ENCODE measurements around the gene IFFO2. TPM values are rescaled to one million over a fixed set of nuclear protein-coding genes. Genes with fewer than 3 reads are reported as not detected.

Gene IFFO2
- total and polyA plus RNA-seq, 2 of the 13 experiments (the other 11 are each of a cell fraction or from before 2014, with no cell fraction given) = 7.3 to 16.7 TPM

DNA sequence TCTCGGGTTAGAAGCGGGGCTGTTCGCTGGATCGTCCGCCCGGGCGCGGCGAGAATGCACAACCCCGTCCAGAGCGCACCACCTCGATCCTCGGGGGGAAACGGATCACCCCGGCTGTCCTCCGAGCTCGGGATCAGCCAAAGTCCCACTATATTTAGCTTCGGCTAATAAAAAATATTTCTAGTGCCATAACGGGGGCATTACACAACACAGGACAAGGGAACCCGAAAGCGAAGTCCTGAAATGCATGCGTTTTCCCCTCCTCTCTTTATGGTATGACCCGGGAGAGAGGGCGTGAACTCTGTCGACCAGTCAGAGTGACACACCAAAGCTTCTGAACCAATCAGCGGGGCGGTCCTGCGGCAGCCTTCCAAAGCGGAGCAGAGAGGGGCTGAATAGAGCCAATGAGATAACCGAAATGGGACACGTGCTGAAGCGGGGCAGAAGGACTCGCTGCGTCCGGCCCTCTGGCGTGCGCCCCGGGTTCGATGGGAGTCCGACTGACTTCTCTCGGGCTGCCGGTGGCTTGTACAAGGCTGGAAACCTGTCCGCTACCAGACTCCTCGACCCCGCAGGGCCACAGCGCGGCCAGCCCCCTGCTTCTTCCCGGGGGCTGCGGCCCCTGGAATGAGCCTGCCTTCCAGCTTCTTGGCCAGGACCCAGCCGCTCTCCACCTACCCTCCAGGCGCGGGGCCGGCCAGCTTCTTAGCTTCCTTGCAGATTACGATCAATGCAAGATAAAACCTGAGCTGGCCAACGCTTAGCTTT is 53.8 kb downstream of the IFFO2 start, which contains the start of gene ALDH4A1 (continued):
- TF ChIP-seq, protein P1, sequence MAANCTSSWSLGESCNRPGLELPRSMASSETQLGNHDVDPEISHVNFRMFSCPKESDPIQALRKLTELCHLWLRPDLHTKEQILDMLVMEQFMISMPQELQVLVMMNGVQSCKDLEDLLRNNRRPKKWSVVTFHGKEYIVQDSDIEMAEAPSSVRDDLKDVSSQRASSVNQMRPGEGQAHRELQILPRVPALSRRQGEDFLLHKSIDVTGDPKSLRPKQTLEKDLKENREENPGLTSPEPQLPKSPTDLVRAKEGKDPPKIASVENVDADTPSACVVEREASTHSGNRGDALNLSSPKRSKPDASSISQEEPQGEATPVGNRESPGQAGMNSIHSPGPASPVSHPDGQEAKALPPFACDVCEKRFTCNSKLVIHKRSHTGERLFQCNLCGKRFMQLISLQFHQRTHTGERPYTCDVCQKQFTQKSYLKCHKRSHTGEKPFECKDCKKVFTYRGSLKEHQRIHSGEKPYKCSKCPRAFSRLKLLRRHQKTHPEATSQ (CRISPR knock-in tag; IDR thresholded peaks at IDR 0.05; ENCODE audit: borderline replicate concordance) = no peak
- TF ChIP-seq NR2F2 (IDR thresholded peaks at IDR 0.05; ENCODE audit: borderline replicate concordance, low read depth) (no peak), ZNF768 (CRISPR knock-in tag; IDR thresholded peaks at IDR 0.05) (peak; percentile 49; the same call in 1 of the 2 replicates), ZKSCAN8 (CRISPR knock-in tag; IDR thresholded peaks at IDR 0.05; ENCODE audit: borderline replicate concordance) (no peak), ZNF383 (CRISPR knock-in tag; IDR thresholded peaks at IDR 0.05; ENCODE audit: borderline replicate concordance) (no peak; the same call in 1 of the 2 replicates), MED8 (CRISPR knock-in tag; IDR thresholded peaks at IDR 0.05; ENCODE audit: insufficient replicate concordance) (no peak), KDM4B (CRISPR knock-in tag; IDR thresholded peaks at IDR 0.05) (no peak), HNF4G (IDR thresholded peaks at IDR 0.05; ENCODE audit: borderline replicate concordance, low read depth, low read length) (no peak), HNF4G (CRISPR knock-in tag; IDR thresholded peaks at IDR 0.05; ENCODE audit: borderline replicate concordance, low read depth) (no peak), ZNF557 (CRISPR knock-in tag; IDR thresholded peaks at IDR 0.05) (no peak), ZNF761 (CRISPR knock-in tag; conservative IDR thresholded peaks at IDR 0.05) (no peak), NFKB2 (CRISPR knock-in tag; IDR thresholded peaks at IDR 0.05; ENCODE audit: borderline replicate concordance) (peak; percentile 93; the same call in 1 of the 2 replicates), NONO (IDR thresholded peaks at IDR 0.05) (peak; percentile 55; the same call in 1 of the 2 replicates), NONO (CRISPR knock-in tag; conservative IDR thresholded peaks at IDR 0.05) (peak; percentile 72), KLF11 (CRISPR knock-in tag; IDR thresholded peaks at IDR 0.05) (peak; percentile 67; the same call in 1 of the 2 replicates), SCMH1 (CRISPR knock-in tag; IDR thresholded peaks at IDR 0.05; ENCODE audit: borderline replicate concordance) (no peak), ZNF879 (CRISPR knock-in tag; IDR thresholded peaks at IDR 0.05) (0 out of 2 replicates have a peak, but pooled peaks have one; percentile 48)
- TF ChIP-seq, protein P2, sequence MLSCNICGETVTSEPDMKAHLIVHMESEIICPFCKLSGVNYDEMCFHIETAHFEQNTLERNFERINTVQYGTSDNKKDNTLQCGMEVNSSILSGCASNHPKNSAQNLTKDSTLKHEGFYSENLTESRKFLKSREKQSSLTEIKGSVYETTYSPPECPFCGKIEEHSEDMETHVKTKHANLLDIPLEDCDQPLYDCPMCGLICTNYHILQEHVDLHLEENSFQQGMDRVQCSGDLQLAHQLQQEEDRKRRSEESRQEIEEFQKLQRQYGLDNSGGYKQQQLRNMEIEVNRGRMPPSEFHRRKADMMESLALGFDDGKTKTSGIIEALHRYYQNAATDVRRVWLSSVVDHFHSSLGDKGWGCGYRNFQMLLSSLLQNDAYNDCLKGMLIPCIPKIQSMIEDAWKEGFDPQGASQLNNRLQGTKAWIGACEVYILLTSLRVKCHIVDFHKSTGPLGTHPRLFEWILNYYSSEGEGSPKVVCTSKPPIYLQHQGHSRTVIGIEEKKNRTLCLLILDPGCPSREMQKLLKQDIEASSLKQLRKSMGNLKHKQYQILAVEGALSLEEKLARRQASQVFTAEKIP (CRISPR knock-in tag; IDR thresholded peaks at IDR 0.05; ENCODE audit: borderline replicate concordance) = no peak
- TF ChIP-seq, protein P3, sequence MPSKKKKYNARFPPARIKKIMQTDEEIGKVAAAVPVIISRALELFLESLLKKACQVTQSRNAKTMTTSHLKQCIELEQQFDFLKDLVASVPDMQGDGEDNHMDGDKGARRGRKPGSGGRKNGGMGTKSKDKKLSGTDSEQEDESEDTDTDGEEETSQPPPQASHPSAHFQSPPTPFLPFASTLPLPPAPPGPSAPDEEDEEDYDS (CRISPR knock-in tag; IDR thresholded peaks at IDR 0.05) = peak; percentile 82
- TF ChIP-seq, protein P4, sequence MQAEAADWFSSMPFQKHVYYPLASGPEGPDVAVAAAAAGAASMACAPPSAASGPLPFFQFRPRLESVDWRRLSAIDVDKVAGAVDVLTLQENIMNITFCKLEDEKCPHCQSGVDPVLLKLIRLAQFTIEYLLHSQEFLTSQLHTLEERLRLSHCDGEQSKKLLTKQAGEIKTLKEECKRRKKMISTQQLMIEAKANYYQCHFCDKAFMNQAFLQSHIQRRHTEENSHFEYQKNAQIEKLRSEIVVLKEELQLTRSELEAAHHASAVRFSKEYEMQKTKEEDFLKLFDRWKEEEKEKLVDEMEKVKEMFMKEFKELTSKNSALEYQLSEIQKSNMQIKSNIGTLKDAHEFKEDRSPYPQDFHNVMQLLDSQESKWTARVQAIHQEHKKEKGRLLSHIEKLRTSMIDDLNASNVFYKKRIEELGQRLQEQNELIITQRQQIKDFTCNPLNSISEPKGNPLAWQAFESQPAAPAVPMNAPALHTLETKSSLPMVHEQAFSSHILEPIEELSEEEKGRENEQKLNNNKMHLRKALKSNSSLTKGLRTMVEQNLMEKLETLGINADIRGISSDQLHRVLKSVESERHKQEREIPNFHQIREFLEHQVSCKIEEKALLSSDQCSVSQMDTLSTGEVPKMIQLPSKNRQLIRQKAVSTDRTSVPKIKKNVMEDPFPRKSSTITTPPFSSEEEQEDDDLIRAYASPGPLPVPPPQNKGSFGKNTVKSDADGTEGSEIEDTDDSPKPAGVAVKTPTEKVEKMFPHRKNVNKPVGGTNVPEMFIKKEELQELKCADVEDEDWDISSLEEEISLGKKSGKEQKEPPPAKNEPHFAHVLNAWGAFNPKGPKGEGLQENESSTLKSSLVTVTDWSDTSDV (CRISPR knock-in tag; IDR thresholded peaks at IDR 0.05) = no peak
